SK-N-SH (cell line): ENCODE results near the gene DOCK3. TPM values are rescaled to one million over a fixed set of nuclear protein-coding genes. Genes with fewer than 3 reads are reported as not detected.
A peak's percentile ranks its signal among the peaks of the same experiment; 100 is the strongest.

ENCODE experiments used
- CHD2 ChIP-seq: fragments of 150-350 bp; IDR thresholded peaks from 2 replicates; pipeline ENCODE4 v1.6.1; 2018; ENCODE audit warnings: low read length; ENCODE audit not compliant: partially characterized antibody
- ELF1 ChIP-seq: IDR thresholded peaks from 2 replicates; pipeline ENCODE4 v1.4.0; 2012
- EP300 ChIP-seq, 2 experiments: IDR thresholded peaks; 2 replicates each; pipeline versions ENCODE4 v1.4.0 to v1.6.1; 2012; ENCODE audit warnings: borderline replicate concordance in 1 of 2, low read depth in 1 of 2, low read length in 1 of 2
- FOSL2 ChIP-seq: IDR thresholded peaks from 2 replicates; pipeline ENCODE4 v1.4.0; 2012; ENCODE audit warnings: low read depth, mild to moderate bottlenecking, moderate library complexity, borderline replicate concordance
- GABPA ChIP-seq: IDR thresholded peaks from 2 replicates; pipeline ENCODE4 v1.4.0; 2012; ENCODE audit warnings: low read depth, mild to moderate bottlenecking
- GATA2 ChIP-seq: sonication (generic); formaldehyde crosslinking; IDR thresholded peaks from 2 replicates; pipeline ENCODE4 v1.5.0; 2020; ENCODE audit warnings: mild to moderate bottlenecking, missing genetic modification reagents
- IRF3 ChIP-seq: fragments of 150-350 bp; IDR thresholded peaks from 2 replicates; pipeline ENCODE4 v1.6.1; 2016; ENCODE audit warnings: mild to moderate bottlenecking, low read depth, low read length
- MAX ChIP-seq: IDR thresholded peaks from 2 replicates; pipeline ENCODE4 v1.4.0; 2012; ENCODE audit warnings: low read depth
- MXI1 ChIP-seq: IDR thresholded peaks from 2 replicates; pipeline ENCODE4 v1.6.1; 2012; ENCODE audit warnings: mild to moderate bottlenecking, low read depth, low read length, improper control_type of control experiment
- NFIC ChIP-seq: IDR thresholded peaks from 2 replicates; pipeline ENCODE4 v1.4.0; 2012; ENCODE audit warnings: borderline replicate concordance
- POLR2AphosphoS5 ChIP-seq: IDR thresholded peaks from 2 replicates; pipeline ENCODE4 v1.6.1; 2012; ENCODE audit warnings: low read depth, low read length
- RFX5 ChIP-seq: IDR thresholded peaks from 2 replicates; pipeline ENCODE4 v1.6.1; 2012; ENCODE audit warnings: mild to moderate bottlenecking, improper control_type of control experiment, low read length
- RXRA ChIP-seq: IDR thresholded peaks from 2 replicates; pipeline ENCODE4 v1.4.0; 2012; ENCODE audit warnings: low read depth, mild to moderate bottlenecking, borderline replicate concordance
- SMC3 ChIP-seq: IDR thresholded peaks from 2 replicates; pipeline ENCODE4 v1.6.1; 2012; ENCODE audit warnings: low read depth, low read length, improper control_type of control experiment
- TEAD4 ChIP-seq: IDR thresholded peaks from 2 replicates; pipeline ENCODE4 v1.4.0; 2012; ENCODE audit warnings: mild to moderate bottlenecking, borderline replicate concordance; ENCODE audit not compliant: insufficient read depth
- USF1 ChIP-seq: IDR thresholded peaks from 2 replicates; pipeline ENCODE4 v1.4.0; 2012; ENCODE audit warnings: low read depth, borderline replicate concordance
- USF2 ChIP-seq: fragments of 150-350 bp; IDR thresholded peaks from 2 replicates; pipeline ENCODE4 v1.6.1; 2017; ENCODE audit warnings: antibody characterized with exemption, low read length, low read depth, borderline replicate concordance
- polyA plus RNA-seq, 3 experiments: library from polyadenylated mRNA; depleted of rRNA; stranded (reverse); fragments of >200 nt; gene quantifications; 2 replicates each; pipeline ENCODE4 v1.2.3, GENCODE V29; 2012
- TF ChIP-seq, protein P1 (sequence below): IDR thresholded peaks from 2 replicates; pipeline ENCODE4; 2012

DOCK3 gene
- polyA plus RNA-seq, 1 of the 3 experiments (the other 2 are of a cell fraction), result 0.05 TPM

- TF ChIP-seq, protein P1, sequence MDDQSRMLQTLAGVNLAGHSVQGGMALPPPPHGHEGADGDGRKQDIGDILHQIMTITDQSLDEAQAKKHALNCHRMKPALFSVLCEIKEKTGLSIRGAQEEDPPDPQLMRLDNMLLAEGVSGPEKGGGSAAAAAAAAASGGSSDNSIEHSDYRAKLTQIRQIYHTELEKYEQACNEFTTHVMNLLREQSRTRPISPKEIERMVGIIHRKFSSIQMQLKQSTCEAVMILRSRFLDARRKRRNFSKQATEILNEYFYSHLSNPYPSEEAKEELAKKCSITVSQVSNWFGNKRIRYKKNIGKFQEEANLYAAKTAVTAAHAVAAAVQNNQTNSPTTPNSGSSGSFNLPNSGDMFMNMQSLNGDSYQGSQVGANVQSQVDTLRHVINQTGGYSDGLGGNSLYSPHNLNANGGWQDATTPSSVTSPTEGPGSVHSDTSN, result peak; percentile 47; the same call in 1 of the 2 replicates
- no peak for TF ChIP-seq RXRA
- no peak for TF ChIP-seq SMC3
- no peak for TF ChIP-seq TEAD4
- TF ChIP-seq EP300 (IDR thresholded peaks at IDR 0.05; ENCODE audit: borderline replicate concordance in 1 of 2, low read depth in 1 of 2, low read length in 1 of 2), result peak in 1 of 2 experiments; percentile 9; a peak in 1 of 4 replicates
- TF ChIP-seq NFIC, result no peak
- TF ChIP-seq RFX5, result peak; percentile 83
- TF ChIP-seq MAX, result peak; percentile 79
- TF ChIP-seq USF2, result peak; percentile 13; the same call in 1 of the 2 replicates
- no peak for TF ChIP-seq FOSL2
- peak; percentile 92 for TF ChIP-seq GABPA
- TF ChIP-seq USF1, result no peak; the same call in 1 of the 2 replicates
- TF ChIP-seq ELF1, result peak; percentile 70
- peak; percentile 80 for TF ChIP-seq POLR2AphosphoS5
- peak; percentile 91 for TF ChIP-seq IRF3
- peak; percentile 4; the same call in 1 of the 2 replicates for TF ChIP-seq GATA2 (CRISPR knock-in tag)
- peak; percentile 88 for TF ChIP-seq CHD2
- TF ChIP-seq MXI1, result peak; percentile 69; the same call in 1 of the 2 replicates
Measured at GRCh38 chr3:51384726-51385473, 710.2 kb downstream of the DOCK3 start, which contains the start of gene MANF (continued).
